Adrenal gland (tissue), 12 donors: Measurements from ENCODE around the gene TTC9B. TPM values are rescaled to one million over a fixed set of nuclear protein-coding genes. Genes with fewer than 3 reads are reported as not detected.

ENCODE experiments used
- DNase-seq, 7 donors: peaks; one replicate each; pipeline ENCODE4 v3.0.0-alpha.2; 2019 to 2020
- H3K27ac ChIP-seq, 5 donors: fragments of 200-600 bp; sonication (generic) in 4 of 5; 1 replicate in 3 of 5; 2 replicates in 2 of 5; pipeline versions ENCODE4 v1.5.1 to v1.8.0; 2016 to 2020; ENCODE audit warnings: mild to moderate bottlenecking in 1 of 5
- H3K27me3 ChIP-seq: fragments of 200-600 bp; 2 replicates; pipeline ENCODE4 v1.8.0; 2021
- H3K36me3 ChIP-seq, 2 donors: fragments of 200-600 bp; replicated peaks in 1 of 2; 1 replicate in 1 of 2; 2 replicates in 1 of 2; pipeline versions ENCODE4 v1.5.1 to v1.8.0; 2018 to 2022
- H3K4me1 ChIP-seq, 2 donors: fragments of 200-600 bp; replicated peaks in 1 of 2; 1 replicate in 1 of 2; 2 replicates in 1 of 2; pipeline versions ENCODE4 v1.5.1 to v1.8.0; 2018 to 2021
- H3K4me3 ChIP-seq, 4 donors: fragments of 200-600 bp; sonication (generic) in 3 of 4; one replicate each; pipeline ENCODE4 v1.5.1; 2016 to 2018
- H3K9me3 ChIP-seq, 3 donors: fragments of 200-600 bp; sonication (generic) in 1 of 3; replicated peaks in 1 of 3; 1 replicate in 2 of 3; 2 replicates in 1 of 3; pipeline versions ENCODE4 v1.5.1 to v1.8.0; 2016 to 2021
- CTCF ChIP-seq, 6 experiments: fragments of 450-650 bp in 4 of 6; fragments of 200-600 bp in 2 of 6; sonication (generic) in 1 of 6; IDR thresholded peaks; 1 replicate in 5 of 6; 2 replicates in 1 of 6; pipeline versions ENCODE4 v1.5.1 to v1.8.0; 2016 to 2021; ENCODE audit warnings: antibody characterized with exemption in 6 of 6, mild to moderate bottlenecking in 2 of 6, moderate library complexity in 1 of 6
- POLR2A ChIP-seq, 2 donors: fragments of 450-650 bp; IDR thresholded peaks; one replicate each; pipeline ENCODE4 v1.6.1; 2017; ENCODE audit warnings: antibody characterized with exemption in 2 of 2, mild to moderate bottlenecking in 2 of 2, moderate library complexity in 1 of 2
- WGBS, 4 donors: extraction: QIAGEN DNeasy Blood & Tissue Kit in 2 of 4; methylation state at CpG; one replicate each; pipeline versions ENCODE4 v1.1.5 to v1.1.7; 2013 to 2017; 5-methylcytosine and 5-hydroxymethylcytosine counted together
- intact Hi-C, 2 donors: fragments of 100-400 bp; cut with DNase I; formaldehyde crosslinking; loops; one replicate each; pipeline versions ENCODE4 v1.14.1 to v1.15.0; 2022 to 2023
- polyA plus RNA-seq, 3 donors: library from polyadenylated mRNA; stranded (reverse); fragments of 200-250 nt in 2 of 3; fragments of 350-450 nt in 1 of 3; fragmentation: Illumina TruSeq in 1 of 3; extraction: RNeasy Lipid Tissue Mini Kit (QIAGEN cat#74804) in 1 of 3; gene quantifications; one replicate each; pipeline ENCODE4 v1.2.3, GENCODE V29; 2013 to 2014
- total RNA-seq, 9 donors: library from RNA; depleted of rRNA in 4 of 9; stranded (reverse); fragments of >200 nt in 4 of 9; fragments of 120-200 nt in 1 of 9; fragmentation: NEBNext Ultra II Directional in 1 of 9; extraction: Animal tissue kit (Norgen Biotek cat#: 25700) in 1 of 9; gene quantifications; one replicate each; pipeline versions ENCODE4 v1.1.0 to v1.2.4, GENCODE V29; 2013 to 2023
- donor health status: healthy with polysubstance abuse.
- donor health status: Bipolar disorder and iron deficiency.
- donor health status: DM: yes; HTN: yes; CAD: no.
- donor health status: DM: no; HTN: no; CAD: no.
- donor health status: DM: no; HTN: no; CAD: no.
- donor health status: DM: yes; HTN: yes; CAD: no.

Gene TTC9B
- total and polyA plus RNA-seq, 12 donors: 0.32 to 2.6 (median 0.53) TPM; not detected in 8

GRCh38 chr19:40263440-40264313, 45.5 kb upstream of the TTC9B start:
- intact Hi-C loops: no loop called here
- H3K9me3 ChIP-seq: no peaks in the 10 kb centered on the region
- H3K4me3 ChIP-seq: no peak overlapping the region
- WGBS, 4 donors: 89 to 95% (median 91%) methylated on average over 17 to 24 of the region's 24 CpGs
- no peak for DNase-seq
- peaks cover 0 to 27% of the 10 kb centered on the region in 2 donors for H3K36me3 ChIP-seq
- no peak for TF ChIP-seq POLR2A (IDR thresholded peaks at IDR 0.05)
- TF ChIP-seq CTCF (IDR thresholded peaks at IDR 0.05): no peak
- no peak overlapping the region for H3K27ac ChIP-seq
- H3K27me3 ChIP-seq: no peaks in the 10 kb centered on the region
- H3K4me1 ChIP-seq: peaks cover 23 to 35% of the 10 kb centered on the region in 2 donors

GRCh38 chr19:40262422-40262821, 44.2 kb upstream of the TTC9B start:
- Histone ChIP-seq H3K4me1 (peaks cover 10 to 24% of the 10 kb centered on the region in 2 donors), H3K9me3 (no peaks in the 10 kb centered on the region), H3K27me3 (no peaks in the 10 kb centered on the region), H3K36me3 (peaks cover 0 to 27% of the 10 kb centered on the region in 2 donors), H3K27ac (no peak overlapping the region), H3K4me3 (no peak overlapping the region)
- DNase-seq: no peak
- WGBS, 4 donors: 80 to 94% (median 86%) methylated on average over 2 to 3 of the region's 3 CpGs
- TF ChIP-seq POLR2A (IDR thresholded peaks at IDR 0.05): no peak
- no peak for TF ChIP-seq CTCF (IDR thresholded peaks at IDR 0.05)
- intact Hi-C loops: no loop called here

GRCh38 chr19:40261631-40262030, 43.4 kb upstream of the TTC9B start:
- Histone ChIP-seq H3K4me3 (no peak overlapping the region), H3K27ac (no peak overlapping the region), H3K27me3 (no peaks in the 10 kb centered on the region), H3K9me3 (no peaks in the 10 kb centered on the region), H3K36me3 (peaks cover 0 to 28% of the 10 kb centered on the region in 2 donors), H3K4me1 (peaks cover 13 to 28% of the 10 kb centered on the region in 2 donors)
- TF ChIP-seq POLR2A (IDR thresholded peaks at IDR 0.05) (no peak), CTCF (IDR thresholded peaks at IDR 0.05) (no peak)
- DNase-seq: no peak
- intact Hi-C loops: no loop called here
- WGBS, 4 donors: 66 to 72% (median 69%) methylated on average over 8 of the region's 8 CpGs

- H3K27me3 ChIP-seq: no peaks in the 10 kb centered on the region
- peak overlapping the region in 2 of 5 donors; percentile 17 to 23 for H3K27ac ChIP-seq
- no peak for TF ChIP-seq CTCF (IDR thresholded peaks at IDR 0.05)
- TF ChIP-seq POLR2A (IDR thresholded peaks at IDR 0.05): no peak
- no peaks in the 10 kb centered on the region for H3K9me3 ChIP-seq
- H3K36me3 ChIP-seq: peaks cover 0 to 27% of the 10 kb centered on the region in 2 donors
- 46 to 71% (median 58%) methylated on average over 5 to 9 of the region's 9 CpGs for WGBS, 4 donors
- peaks cover 12 to 36% of the 10 kb centered on the region in 2 donors for H3K4me1 ChIP-seq
- H3K4me3 ChIP-seq: no peak overlapping the region
- intact Hi-C loops: no loop called here
- peak in 6 of 7 donors; percentile 62 to 81 (median 77) for DNase-seq
These were observed 38.9 kb upstream of the TTC9B start for GRCh38 chr19:40257096-40257517.
